Activated naive CD4-positive, alpha-beta T cell (primary cell): ENCODE measurements around the gene TPI1.
A peak's percentile ranks its signal among the peaks of the same experiment; 100 is the strongest.
"Not testable (repeated sequence)": the region's sequence is repeated elsewhere in the genome, so short reads cannot be mapped to it uniquely, and the experiment has no call there.

Experiments used
- DNase-seq, 4 experiments: peaks; one replicate each; lab custom pipeline; 2025; lab: John Stamatoyannopoulos, UW

Gene TPI1

DNA sequence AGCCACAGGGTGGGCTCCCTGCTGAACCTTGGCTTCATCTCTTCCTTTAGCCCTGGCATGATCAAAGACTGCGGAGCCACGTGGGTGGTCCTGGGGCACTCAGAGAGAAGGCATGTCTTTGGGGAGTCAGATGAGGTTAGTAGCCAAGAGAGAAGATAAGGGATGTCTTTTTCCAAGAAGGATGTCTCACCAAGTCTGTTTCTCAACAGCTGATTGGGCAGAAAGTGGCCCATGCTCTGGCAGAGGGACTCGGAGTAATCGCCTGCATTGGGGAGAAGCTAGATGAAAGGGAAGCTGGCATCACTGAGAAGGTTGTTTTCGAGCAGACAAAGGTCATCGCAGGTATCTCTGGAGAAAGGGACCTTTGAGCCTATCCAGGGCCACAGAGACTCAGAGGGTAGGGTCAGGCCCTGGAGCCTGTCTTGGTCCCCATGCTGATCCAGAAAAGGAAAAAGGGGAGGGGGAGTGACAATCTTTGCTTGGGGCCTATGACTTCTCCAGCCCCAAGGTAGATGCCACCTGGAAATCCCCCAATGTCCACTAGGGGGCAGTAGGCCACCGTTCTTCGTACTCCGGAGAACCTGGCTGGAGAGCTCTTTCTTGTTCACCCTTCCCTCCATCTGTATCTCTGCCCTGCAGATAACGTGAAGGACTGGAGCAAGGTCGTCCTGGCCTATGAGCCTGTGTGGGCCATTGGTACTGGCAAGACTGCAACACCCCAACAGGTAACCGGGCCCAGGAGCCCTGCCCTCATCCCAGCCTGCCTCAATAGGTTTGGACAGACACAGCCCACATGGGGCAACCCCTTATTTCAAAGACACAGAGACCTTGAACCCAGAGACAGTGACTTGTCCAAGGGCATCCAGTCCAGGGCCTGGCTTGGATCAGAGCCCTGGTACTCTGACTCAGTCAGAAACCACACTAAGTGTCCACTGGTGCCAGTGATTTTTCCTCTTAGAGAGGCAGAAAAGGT lies 2.0 kb downstream of the TPI1 start:
- DNase-seq = peak; percentile 59 to 81 (median 70)

DNA sequence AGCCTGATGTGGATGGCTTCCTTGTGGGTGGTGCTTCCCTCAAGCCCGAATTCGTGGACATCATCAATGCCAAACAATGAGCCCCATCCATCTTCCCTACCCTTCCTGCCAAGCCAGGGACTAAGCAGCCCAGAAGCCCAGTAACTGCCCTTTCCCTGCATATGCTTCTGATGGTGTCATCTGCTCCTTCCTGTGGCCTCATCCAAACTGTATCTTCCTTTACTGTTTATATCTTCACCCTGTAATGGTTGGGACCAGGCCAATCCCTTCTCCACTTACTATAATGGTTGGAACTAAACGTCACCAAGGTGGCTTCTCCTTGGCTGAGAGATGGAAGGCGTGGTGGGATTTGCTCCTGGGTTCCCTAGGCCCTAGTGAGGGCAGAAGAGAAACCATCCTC lies 3.0 kb downstream of the TPI1 start:
- DNase-seq = not testable (repeated sequence)

DNA sequence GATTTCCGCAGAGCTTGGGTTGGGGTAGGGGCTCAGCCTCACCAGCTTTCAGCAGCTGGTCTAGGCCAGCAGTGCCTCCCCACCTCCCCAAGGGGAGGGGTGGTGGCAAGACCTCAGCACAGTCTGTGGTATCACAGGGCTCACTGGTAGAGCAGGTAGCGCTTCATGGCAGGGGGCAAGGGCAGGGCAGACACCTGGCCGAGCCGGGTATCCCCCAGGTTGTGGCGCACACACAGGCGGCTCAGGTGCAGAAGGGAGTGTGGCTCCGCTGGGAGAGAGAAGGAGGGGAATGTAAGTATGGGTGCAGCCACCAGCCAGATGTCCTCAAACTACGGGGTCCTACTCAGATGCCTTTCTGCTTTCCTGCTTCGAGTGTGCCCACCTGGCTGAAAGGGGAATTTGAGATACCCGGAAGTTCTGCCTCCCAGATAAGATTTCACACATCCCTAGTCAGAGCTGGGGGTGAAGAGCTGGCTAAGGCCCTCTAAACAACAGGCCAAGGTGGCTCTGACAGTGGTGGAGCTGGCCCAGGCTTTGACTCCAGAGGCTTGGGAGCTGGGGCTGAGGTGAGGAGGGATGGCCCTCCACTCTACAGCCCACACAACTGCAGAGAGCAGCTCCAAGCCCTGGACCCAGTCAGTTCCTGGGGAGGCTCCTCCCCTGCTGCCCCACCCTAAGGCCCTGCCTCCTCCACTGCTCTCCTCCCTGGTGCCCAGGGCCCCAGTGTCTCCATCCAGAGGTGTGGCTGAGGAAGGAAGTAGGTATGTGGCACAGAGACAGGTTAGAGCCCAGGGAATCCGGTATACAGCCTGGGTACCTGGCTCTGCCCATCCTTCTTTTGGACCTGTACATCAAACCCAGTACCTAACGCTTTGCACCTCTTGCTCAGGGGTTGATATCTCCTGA lies 4.0 kb downstream of the TPI1 start:
- no peak for DNase-seq

DNA sequence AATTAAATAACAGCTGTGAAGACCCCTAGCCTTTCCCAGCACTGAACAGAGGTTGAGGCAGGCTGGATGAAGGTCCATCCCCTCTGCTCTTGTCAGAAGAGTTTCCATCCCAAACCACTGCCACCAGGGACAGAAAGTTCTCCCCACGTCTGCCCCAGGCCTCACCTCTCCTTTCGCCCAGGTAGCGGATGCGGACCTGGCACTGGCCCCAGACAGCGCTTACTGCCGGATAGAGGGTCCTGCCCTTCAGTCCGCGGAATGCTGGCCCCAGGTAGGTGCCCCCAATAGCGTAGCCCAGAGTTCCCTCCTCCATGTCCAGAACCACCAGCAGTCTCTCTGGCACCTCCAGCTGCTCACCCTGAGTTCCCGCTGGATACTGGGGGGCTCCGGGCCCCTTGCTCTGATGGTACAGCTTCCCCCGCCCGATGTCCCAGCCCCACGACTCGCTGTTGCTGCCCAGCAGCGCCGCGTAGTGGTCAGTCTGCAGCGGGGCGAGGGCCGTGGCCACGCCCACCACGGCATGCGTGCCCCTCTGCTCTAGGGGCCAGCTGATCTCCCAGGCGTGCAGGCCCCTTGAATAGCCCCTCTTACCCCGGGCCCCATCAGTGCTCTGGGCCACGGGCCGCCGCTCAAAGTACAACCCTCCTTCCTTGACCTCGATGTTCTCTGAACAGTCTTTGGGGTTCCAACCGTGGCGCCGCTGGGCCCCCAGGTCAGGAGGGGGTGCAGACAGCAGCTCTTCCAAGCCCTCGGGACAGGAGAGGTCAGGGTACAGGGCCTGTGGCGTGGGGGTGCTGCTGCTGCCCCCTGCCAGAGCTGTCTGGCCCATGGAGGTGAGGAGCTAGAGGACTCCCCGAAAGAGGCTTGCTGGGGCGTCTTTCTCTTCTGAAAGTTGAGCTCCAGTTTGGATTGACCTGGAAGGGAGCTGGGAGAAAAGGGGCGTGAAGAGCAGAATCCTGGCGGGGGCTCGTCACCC lies 5.0 kb downstream of the TPI1 start:
- DNase-seq = peak; percentile 64 to 83 (median 67)

DNA sequence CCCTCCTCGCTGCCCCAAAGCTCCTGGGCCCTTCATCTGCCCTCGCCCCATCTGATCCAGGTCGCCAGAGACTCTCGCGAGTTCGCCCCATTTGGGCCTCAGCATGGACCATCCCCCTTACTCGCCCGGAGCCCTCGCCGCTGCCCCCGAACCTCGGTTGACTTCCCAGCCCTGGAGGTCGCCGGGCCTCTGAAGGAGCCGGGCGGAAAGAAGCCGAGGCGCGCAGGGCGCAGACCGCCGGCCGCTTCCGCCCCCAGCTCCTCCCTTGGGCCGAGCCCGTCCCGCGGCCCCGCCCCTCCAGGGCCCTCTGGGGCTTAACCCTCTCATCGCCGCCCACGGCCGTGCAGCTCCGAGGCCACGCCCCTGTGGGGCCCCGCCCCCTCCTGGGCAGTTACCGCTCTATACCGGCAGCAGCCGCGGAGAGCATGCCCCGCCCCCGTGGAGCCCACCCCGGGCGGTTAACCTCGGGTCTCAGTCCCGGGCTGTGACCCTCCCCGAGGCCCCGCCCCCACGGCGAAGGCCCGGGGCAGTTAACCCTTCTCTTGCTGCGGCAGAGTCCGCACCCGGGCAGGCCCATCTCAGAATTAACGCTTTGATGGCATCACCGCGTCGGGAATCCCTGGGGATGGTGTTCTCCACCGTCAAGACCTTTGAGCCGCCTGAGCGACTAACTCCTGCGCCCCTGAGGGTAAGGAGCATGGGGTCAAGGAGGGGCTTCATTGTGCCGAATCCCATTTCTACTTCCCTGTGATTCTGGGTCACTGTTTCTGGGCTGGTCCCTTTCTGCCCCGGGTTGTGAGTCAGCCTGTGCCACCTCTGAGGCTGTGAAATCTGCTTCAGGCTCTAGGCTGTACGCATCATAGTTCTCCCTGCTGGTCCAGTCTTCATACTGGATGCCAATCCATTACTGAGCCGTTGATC lies 6.0 kb downstream of the TPI1 start, which contains the start of gene SPSB2:
Gene SPSB2 (minus strand): TSS at position 210 of the 921 bp plus-strand sequence. CDS start 402 bp downstream, outside the sequence.
- peak; percentile 93 to 99 (median 96) for DNase-seq

DNA sequence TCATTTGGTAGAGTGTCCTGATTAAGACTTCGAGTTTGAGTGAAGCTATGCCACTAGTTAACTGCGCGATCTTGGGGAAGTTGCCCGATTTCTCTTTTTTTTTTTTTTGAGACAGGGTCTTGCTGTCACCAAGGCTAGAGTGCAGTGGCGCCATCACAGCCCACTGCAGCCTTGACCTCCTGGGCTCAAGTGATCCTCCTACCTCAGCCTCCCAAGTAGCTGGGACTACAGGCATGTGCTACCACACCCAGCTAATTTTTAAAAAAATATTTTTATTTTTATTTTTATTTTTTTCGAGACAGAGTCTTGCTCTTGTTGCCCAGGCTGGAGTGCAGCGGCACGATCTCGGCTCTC lies 6.7 kb downstream of the TPI1 start:
- DNase-seq = not testable (repeated sequence)

DNA sequence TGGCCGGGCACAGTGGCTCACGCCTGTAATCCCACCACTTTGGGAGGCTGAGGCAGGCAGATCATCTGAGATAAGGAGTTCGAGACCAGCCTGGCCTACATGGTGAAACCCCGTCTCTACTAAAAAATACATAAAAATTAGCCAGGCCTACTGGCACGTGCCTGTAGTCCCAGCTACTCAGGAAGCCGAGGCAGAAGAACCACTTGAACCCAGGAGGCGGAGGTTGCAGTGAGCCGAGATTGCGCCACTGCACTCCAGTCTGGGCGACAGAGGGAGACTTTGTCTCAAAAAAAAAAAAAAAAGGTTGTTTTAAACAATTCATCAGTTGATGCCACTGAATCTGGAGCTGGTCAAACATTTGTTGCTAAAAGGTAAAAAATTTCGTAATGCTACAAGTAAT lies 12.5 kb downstream of the TPI1 start:
- DNase-seq = not testable (repeated sequence)

DNA sequence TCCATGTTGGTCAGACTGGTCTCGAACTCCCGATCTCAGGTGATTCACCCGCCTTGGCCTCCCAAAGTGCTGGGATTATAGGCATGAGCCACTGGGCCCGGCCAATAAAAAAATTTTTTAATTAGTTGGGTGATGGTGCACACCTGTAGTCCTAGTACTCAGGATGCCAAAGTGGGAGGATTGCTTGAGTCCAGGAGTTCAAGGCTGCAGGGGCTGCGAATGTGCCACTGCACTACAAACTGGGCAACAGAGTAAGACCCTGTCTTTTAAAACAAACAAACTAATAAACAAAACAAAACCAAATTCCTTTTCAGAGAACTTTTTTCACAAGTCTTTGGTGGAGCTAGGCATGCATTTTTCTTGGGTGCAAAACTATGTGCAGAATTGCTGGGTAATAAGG lies 15.9 kb downstream of the TPI1 start:
- DNase-seq = no peak

DNA sequence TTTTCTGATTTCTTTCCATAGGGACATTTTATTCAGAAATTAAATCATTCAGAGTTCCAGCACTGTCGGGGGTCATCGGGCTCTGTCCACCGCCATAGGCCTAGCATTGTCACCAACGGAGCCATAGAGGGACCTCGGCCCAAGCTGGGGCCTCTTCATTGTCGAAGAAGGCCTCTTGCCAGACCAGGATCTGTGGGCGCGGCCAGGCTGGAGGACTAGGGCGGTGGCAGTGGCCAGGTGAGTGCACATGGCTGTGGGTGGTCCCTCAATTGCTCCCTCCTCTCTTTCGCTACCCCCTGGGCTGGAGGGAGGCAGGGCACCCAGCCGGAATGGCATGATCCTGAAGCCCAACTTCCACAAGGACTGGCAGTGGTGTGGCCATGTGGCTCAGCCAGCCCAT lies 16.4 kb downstream of the TPI1 start:
- DNase-seq = no peak

DNA sequence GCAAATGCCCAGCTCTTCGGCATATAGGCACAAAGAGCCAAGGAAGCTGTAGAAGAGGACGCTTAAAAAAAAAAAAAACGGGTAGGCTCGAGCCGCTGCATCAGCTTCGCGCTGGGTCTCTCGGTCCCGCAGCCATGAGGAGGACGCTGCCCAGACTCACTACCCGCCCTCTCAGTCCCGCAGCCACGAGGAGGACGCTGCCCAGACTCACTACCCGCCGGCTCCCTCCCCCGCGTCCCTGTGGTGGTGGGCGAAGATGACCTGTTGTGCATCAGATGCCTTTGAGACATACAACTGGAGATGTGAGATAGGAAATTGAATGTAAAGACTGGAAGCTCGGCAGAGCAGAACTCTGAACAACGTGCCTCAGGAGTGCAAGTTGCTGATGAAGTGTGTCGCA lies 17.2 kb downstream of the TPI1 start:
- no peak for DNase-seq

DNA sequence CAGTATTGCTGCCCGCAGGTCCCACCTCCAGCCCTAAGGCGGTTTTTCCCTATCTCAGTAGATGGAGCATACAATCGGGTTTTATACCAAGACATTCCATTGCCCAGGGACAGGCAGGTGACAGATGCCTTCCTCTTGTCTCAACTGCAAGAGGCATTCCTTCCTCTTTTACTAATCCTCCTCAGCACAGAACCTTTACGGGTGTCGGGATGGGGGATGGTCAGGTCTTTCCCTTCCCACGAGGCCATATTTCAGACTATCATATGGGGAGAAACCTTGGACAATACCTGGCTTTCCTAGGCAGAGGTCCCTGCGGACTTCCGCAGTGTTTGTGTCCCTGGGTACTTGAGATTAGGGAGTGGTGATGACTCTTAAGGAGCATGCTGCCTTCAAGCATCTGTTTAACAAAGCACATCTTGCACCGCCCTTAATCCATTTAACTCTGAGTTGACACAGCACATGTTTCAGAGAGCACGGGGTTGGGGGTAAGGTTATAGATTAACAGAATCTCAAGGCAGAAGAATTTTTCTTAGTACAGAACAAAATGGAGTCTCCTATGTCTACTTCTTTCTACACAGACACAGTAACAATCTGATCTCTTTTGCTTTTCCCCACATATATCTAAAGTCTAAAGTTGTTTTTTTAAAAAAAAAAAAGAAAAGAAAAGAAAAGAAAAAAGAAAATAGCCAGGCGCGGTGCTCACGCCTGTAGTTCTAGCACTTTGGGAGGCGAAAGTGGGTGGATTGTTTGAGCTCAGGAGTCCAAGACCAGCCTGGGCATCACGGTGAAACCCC lies 19.1 kb downstream of the TPI1 start:
- not testable (repeated sequence) for DNase-seq

DNA sequence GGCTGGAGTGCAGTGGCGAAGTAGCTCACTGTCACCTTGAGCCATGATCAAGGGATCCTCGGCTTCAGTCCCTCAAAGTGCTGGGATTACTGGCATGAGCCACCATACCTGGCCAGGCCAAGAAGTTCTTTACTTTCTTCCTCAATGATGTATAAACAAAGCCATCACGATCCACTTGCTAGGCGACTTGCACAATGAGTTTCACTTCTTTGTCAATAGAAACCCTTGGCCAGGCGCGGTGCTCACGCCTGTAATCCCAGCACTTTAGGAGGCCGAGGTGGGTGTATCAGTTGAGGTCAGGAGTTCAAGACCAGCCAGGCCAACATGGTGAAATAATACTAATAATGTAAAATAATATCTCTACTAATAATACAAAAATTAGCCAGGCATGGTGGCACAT lies 20.1 kb downstream of the TPI1 start:
- no peak for DNase-seq

DNA sequence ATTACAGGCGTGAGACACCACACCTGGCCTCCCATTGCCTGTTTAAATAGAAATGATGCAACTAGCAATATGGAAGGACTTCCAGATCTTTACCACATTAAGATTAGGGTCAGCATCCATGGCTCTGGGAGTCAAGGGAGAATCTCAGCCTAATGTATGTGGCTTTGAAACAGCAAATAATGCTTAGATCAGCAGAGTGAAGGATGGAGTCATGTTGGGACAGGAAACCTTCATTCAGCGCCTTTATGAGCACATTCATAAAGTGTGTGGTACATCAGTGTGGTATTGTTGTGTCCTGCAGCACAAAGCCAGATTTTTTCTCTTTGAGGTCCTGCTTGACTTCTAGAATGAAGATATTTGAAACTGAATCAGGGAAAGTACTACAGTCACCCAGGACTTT lies 21.0 kb downstream of the TPI1 start:
- DNase-seq = no peak

DNA sequence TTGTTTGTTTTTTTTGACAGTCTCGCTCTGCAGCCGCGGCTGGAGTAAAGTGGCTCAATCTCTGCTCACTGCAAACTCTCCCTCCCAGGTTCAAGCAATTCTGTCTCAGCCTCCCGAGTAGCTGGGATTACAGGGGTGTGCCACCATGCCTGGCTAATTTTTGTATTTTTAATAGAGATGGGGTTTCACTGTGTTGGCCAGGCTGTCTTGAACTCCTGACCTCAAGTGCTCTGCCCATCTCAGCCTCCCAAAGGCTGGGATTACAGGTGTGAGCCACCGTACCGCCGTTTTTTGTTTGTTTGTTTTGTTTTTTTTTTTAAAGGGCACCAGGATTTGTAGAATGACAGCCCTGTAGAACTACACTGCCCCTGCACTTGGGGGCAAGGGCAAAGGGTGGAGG lies 21.5 kb downstream of the TPI1 start:
- not testable (repeated sequence) for DNase-seq

DNA sequence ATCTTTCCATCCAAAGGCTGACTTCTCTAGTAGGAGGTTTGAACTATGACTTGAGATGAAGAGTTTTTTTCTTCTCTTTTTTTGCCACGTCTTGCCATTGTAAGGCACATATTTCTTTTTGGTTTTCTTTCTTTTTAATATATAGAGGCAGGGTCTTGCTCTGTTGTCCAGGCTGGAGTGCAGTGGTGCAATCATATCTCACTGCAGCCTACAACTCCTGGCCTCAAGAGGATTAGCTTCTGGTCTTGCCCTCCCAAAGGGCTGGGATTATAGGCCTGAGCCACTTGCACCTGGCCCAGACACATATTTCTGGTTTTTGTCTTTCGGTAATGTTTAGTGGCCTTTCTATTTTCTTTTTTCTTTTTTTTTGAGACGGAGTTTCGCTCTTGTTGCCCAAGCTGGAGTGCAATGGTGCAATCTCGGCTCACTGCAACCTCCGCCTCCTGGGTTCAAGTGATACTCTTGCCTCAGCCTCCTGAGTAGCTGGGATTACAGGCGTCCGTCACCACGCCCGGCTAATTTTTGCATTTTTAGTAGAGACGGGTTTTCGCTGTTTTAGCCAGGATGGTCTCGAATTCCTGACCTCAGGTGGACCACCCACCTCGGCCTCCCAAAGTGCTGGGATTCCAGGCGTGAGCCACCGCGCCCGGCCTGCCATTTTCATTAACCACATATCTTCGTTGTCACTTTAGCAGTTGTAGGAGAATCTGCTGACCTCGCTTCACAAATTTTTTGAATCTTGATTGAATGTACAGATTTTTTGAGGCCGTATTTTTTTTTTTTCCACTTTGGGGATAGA lies 22.6 kb downstream of the TPI1 start:
- not testable (repeated sequence) for DNase-seq

DNA sequence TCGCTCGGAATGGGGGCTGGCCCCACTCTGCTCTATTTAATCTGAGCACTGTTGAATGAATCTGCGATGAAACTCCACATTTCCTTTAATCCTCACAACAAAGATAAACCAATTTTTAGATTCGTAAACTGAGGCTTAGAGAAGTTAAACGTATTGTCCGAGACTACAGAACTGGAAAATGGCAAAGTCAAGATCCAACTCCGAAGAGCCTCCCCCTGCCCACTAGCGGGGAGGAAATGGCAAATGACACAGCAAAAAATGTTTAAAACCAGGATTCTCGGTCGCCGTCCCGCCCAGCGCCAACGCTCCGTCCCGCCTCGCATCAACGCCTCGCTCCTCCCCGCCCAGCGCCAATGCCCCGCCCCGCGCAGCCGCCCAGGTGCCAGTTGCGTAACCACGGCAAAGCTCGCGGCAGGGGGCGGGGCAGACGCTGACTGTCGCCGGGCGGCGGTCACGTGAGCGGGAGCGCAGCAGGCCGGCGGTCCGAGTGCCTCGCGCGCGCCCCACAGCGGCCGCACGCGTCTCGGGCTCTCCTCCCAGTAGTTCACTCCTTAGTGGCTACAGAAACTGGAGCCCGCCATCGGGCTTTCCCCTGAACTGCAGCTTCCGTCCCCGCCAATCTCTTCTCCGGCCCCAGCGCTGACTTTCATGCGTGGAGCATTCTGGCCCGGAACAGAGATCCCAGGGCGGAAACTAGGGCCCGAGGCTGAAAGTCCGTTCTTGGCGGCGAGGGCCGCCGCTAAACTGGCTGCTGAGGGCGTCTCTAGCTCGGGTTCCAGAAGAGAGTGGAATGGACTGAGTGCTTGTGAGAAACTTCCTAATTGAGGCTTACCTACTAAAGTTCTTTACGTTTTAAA lies 23.7 kb downstream of the TPI1 start:
- DNase-seq = peak; percentile 96 to 99 (median 98)

DNA sequence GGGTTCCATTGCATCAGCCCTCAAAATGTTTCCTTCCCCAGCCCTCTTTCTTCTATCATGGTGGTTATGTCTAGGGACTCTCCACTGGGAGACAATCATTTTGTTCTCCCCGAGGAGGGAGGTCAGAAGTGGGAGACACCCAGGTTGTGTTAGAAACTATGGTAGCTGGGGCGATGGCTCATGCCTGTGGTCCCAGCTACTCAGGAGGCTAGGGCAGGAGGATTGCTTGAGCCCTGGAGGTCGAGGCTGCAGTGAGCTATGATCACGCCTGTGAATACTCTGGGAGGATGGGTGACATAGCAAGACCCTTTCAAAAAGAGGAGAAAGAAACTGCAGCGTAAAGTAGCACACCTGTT lies 24.3 kb downstream of the TPI1 start:
- no peak for DNase-seq

DNA sequence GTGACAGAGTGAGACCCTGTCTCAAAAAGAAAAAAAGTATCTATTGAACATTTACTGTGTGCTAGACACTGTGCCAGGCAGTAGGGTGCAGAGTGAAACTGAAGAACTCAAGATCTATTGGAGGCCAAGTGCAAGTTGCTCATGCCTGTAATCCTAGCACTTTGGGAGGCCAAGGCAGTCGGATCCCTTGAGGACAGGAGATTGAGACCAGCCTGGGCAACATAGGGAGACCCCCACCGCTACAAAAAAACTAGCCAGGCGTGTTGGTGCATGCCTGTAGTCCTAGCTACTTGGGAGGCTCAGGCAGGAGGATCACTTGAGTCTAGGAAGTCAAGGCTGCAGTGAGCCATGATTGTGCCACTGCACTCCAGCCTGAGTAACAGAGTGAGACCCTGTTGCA lies 25.4 kb downstream of the TPI1 start:
- DNase-seq = not testable (repeated sequence)
